Smooth muscle cell (in vitro differentiated cells): ENCODE data around the gene GAD2. TPM values are rescaled to one million over a fixed set of nuclear protein-coding genes. Genes with fewer than 3 reads are reported as not detected.

Experiments
- DNase-seq: peaks from one replicate; lab custom pipeline; 2025; ENCODE audit not compliant: unreplicated experiment; lab: John Stamatoyannopoulos, UW
- H2AFZ ChIP-seq: fragments of 200-600 bp; sonication (generic); 2 replicates; pipeline ENCODE4 v1.6.0; 2016; ENCODE audit warnings: antibody characterized with exemption, low read depth, mild to moderate bottlenecking
- H3F3A ChIP-seq: fragments of 200-600 bp; sonication (generic); 2 replicates; pipeline ENCODE4 v1.6.0; 2017; ENCODE audit warnings: antibody characterized with exemption, low read depth
- H3K27ac ChIP-seq: fragments of 200-600 bp; sonication (generic); 2 replicates; pipeline ENCODE4 v1.5.1; 2016; ENCODE audit warnings: low read depth, mild to moderate bottlenecking
- H3K27me3 ChIP-seq: fragments of 200-600 bp; sonication (generic); 2 replicates; pipeline ENCODE4 v1.6.1; 2016; ENCODE audit warnings: low read depth, mild to moderate bottlenecking
- H3K36me3 ChIP-seq: fragments of 200-600 bp; sonication (generic); 2 replicates; pipeline ENCODE4 v1.5.1; 2016; ENCODE audit warnings: low read depth
- H3K4me1 ChIP-seq: fragments of 200-600 bp; sonication (generic); 2 replicates; pipeline ENCODE4 v1.5.1; 2016; ENCODE audit warnings: low read depth
- H3K4me2 ChIP-seq: fragments of 200-600 bp; sonication (generic); 2 replicates; pipeline ENCODE4 v1.6.0; 2016; ENCODE audit warnings: mild to moderate bottlenecking
- H3K4me3 ChIP-seq: fragments of 200-600 bp; sonication (generic); 2 replicates; pipeline ENCODE4 v1.5.1; 2016; ENCODE audit warnings: mild to moderate bottlenecking
- H3K79me2 ChIP-seq: fragments of 200-600 bp; sonication (generic); 2 replicates; pipeline ENCODE4 v1.6.0; 2016; ENCODE audit warnings: low read depth, mild to moderate bottlenecking
- H3K9ac ChIP-seq: fragments of 200-600 bp; sonication (generic); 2 replicates; pipeline ENCODE4 v1.6.0; 2016; ENCODE audit warnings: low read depth
- H3K9me3 ChIP-seq: fragments of 200-600 bp; sonication (generic); replicated peaks from 2 replicates; pipeline ENCODE4 v1.5.1; 2016; ENCODE audit warnings: low read depth
- H4K20me1 ChIP-seq: fragments of 200-600 bp; sonication (generic); 2 replicates; pipeline ENCODE4 v1.6.0; 2016; ENCODE audit warnings: low read depth
- WGBS: methylation state at CpG from one replicate; pipeline ENCODE4 v1.1.7; 2016; ENCODE audit warnings: low lambda C conversion rate; 5-methylcytosine and 5-hydroxymethylcytosine counted together
- polyA plus RNA-seq: library from polyadenylated mRNA; unstranded; fragments of >200 nt; fragmentation: Nextera tagmentation; extraction: Ambion mirVana; gene quantifications from 2 replicates; pipeline ENCODE4 v1.2.1, GENCODE V29; 2016
- total RNA-seq: library from RNA; depleted of rRNA; stranded (reverse); fragments of >200 nt; gene quantifications from 2 replicates; pipeline ENCODE4 v1.2.3, GENCODE V29; 2014
- TF ChIP-seq, protein P1 (sequence below): fragments of 200-600 bp; sonication (generic); IDR thresholded peaks from 2 replicates; pipeline ENCODE4 v1.5.1; 2017; ENCODE audit warnings: borderline replicate concordance, mild to moderate bottlenecking, antibody characterized with exemption; ENCODE audit not compliant: insufficient read depth, poor library complexity, severe bottlenecking

GAD2 gene
- total and polyA plus RNA-seq, 2 experiments from 2014 or later, result not detected

DNA sequence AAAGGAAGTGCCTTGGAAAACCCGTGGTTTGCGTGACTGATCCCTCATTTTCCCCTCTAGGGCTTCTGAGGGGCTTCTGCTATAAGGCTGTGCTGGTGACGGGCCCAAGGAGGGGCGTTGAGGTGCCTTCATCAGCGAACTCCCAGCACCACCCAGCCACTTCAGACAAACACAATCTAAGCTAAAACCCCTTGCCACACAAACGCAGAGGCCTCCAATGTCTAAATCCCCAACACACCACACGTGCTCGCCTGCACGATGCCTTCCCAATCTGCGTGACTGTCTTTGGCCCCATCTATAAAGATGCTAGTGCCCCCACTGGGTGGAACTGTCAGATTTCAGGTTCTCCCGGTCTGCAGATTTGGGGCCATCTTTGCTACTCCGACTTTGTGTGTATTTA lies 4.1 kb upstream of the GAD2 start:
- Histone ChIP-seq H3K4me3 (no peak overlapping the region), H2AFZ (no peak overlapping the region), H3K27ac (no peak overlapping the region), H3K36me3 (no peaks in the 10 kb centered on the region), H3K9ac (no peak overlapping the region), H3F3A (no peaks in the 10 kb centered on the region), H3K4me1 (peaks cover 33% of the 10 kb centered on the region), H4K20me1 (no peaks in the 10 kb centered on the region), H3K9me3 (no peaks in the 10 kb centered on the region), H3K27me3 (peaks cover 97% of the 10 kb centered on the region), H3K79me2 (no peaks in the 10 kb centered on the region), H3K4me2 (no peak overlapping the region)
- DNase-seq, result no peak
- 18% methylated on average over 12 of the region's 12 CpGs for WGBS
- TF ChIP-seq, protein P1, sequence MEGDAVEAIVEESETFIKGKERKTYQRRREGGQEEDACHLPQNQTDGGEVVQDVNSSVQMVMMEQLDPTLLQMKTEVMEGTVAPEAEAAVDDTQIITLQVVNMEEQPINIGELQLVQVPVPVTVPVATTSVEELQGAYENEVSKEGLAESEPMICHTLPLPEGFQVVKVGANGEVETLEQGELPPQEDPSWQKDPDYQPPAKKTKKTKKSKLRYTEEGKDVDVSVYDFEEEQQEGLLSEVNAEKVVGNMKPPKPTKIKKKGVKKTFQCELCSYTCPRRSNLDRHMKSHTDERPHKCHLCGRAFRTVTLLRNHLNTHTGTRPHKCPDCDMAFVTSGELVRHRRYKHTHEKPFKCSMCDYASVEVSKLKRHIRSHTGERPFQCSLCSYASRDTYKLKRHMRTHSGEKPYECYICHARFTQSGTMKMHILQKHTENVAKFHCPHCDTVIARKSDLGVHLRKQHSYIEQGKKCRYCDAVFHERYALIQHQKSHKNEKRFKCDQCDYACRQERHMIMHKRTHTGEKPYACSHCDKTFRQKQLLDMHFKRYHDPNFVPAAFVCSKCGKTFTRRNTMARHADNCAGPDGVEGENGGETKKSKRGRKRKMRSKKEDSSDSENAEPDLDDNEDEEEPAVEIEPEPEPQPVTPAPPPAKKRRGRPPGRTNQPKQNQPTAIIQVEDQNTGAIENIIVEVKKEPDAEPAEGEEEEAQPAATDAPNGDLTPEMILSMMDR, result no peak

DNA sequence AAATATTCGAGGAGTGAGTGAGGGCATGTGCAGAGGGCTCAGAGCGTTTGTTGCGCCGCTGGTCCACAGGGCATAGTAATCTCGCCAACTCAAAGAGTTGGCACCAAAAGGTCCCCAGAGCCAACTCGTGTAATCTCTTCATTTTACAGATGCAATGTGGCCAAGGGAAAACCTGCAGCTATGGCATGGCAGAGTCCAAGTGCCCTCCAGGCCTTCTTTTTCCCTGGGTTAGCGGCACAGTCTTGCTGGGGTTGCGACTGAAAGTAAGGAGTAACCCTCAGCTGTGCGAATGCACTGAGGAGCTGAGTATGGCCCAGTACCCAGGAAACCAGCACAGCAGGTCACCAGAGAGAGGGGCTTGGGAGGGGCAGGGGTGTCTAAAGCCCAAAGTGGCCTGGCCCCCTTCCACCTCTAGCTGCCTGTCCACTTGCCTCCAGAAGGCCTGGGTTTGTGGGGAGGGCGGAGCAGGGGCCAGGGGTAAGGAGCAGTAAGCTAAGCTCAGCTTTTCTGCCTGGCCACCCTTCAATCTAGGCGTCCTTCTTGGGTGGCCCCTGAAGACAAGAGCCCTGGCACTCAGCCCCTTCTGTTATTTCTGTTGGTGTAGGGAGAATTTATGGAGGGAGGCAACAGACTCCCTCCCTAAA lies 3.3 kb upstream of the GAD2 start:
- Histone ChIP-seq H4K20me1 (no peaks in the 10 kb centered on the region), H3K9ac (no peak overlapping the region), H3K9me3 (no peaks in the 10 kb centered on the region), H3F3A (no peaks in the 10 kb centered on the region), H3K4me1 (peaks cover 33% of the 10 kb centered on the region), H3K27me3 (peaks cover 100% of the 10 kb centered on the region), H3K4me3 (no peak overlapping the region), H3K27ac (no peak overlapping the region), H3K36me3 (no peaks in the 10 kb centered on the region), H3K79me2 (no peaks in the 10 kb centered on the region), H2AFZ (no peak overlapping the region), H3K4me2 (no peak overlapping the region)
- WGBS, result 41% methylated on average over 11 of the region's 11 CpGs
- DNase-seq, result no peak
- TF ChIP-seq, protein P1, result no peak

DNA sequence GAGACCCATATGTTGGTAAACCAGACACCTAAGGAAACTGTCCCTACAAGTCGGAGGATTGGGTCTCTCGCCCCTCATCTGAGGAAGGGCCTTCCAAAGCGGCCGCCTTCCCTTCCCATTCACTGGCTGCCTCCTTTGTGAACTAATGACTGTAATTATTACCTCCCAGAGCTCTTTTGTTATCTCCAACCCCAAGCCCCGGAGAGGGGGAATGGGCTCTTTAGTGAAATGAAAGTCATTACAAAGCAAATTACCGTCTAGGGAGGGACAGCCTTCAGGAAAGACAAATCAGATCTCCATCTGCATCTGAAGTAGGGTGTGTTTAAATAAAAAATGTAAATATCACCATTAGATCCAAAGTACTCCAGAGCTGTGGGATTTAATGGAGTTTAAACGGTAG lies 2.6 kb upstream of the GAD2 start:
- Histone ChIP-seq H3K4me2 (no peak overlapping the region), H3K27ac (no peak overlapping the region), H3K9me3 (no peaks in the 10 kb centered on the region), H3K36me3 (no peaks in the 10 kb centered on the region), H3F3A (no peaks in the 10 kb centered on the region), H3K4me3 (no peak overlapping the region), H3K79me2 (no peaks in the 10 kb centered on the region), H4K20me1 (no peaks in the 10 kb centered on the region), H3K4me1 (peaks cover 33% of the 10 kb centered on the region), H2AFZ (no peak overlapping the region), H3K27me3 (peaks cover 100% of the 10 kb centered on the region), H3K9ac (no peak overlapping the region)
- no peak for DNase-seq
- 4% methylated on average over 7 of the region's 7 CpGs for WGBS
- TF ChIP-seq, protein P1, result no peak
